ENCODE results near the gene AGAP3. TPM values are rescaled to one million over a fixed set of nuclear protein-coding genes. Genes with fewer than 3 reads are reported as not detected.

Gene AGAP3
- total RNA-seq, 4 donors from 2014 or later = 28.2 to 174 (median 53.2) TPM

DNA sequence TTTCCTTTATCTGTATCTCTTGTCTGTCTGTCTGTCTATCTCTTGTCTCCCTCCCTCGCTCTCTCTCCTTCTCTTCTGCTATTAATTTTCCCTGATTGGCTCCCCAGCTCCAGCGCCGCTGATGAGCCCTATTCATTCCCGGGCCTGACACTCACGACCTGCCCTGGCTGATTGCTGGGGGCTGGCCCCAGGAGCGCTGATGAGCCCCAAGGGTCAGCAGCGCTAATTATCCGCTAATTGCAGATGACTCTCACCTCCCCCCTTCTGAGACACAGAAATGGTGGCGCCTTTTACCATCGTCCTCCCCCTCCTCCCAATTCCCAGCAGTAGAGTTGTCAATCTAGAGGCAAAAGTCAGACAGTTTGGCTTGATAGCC lies 82.5 kb downstream of the AGAP3 start:
- Histone ChIP-seq H3K4me1 (peaks cover 0 to 15% of the 10 kb centered on the region in 2 donors), H3K27ac (no peak overlapping the region), H3K4me3 (no peak overlapping the region), H3K36me3 (no peaks in the 10 kb centered on the region), H3K27me3 (peaks cover 7 to 20% of the 10 kb centered on the region in 2 donors), H3K9me3 (no peaks in the 10 kb centered on the region)
- no peak for TF ChIP-seq POLR2A (IDR thresholded peaks at IDR 0.05)
- TF ChIP-seq, protein P1, sequence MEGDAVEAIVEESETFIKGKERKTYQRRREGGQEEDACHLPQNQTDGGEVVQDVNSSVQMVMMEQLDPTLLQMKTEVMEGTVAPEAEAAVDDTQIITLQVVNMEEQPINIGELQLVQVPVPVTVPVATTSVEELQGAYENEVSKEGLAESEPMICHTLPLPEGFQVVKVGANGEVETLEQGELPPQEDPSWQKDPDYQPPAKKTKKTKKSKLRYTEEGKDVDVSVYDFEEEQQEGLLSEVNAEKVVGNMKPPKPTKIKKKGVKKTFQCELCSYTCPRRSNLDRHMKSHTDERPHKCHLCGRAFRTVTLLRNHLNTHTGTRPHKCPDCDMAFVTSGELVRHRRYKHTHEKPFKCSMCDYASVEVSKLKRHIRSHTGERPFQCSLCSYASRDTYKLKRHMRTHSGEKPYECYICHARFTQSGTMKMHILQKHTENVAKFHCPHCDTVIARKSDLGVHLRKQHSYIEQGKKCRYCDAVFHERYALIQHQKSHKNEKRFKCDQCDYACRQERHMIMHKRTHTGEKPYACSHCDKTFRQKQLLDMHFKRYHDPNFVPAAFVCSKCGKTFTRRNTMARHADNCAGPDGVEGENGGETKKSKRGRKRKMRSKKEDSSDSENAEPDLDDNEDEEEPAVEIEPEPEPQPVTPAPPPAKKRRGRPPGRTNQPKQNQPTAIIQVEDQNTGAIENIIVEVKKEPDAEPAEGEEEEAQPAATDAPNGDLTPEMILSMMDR (IDR thresholded peaks at IDR 0.05) = no peak
- no peak for DNase-seq
- intact Hi-C loops (cut with DNase I; ENCODE audit: low total_unique reads) = no loop called here

DNA sequence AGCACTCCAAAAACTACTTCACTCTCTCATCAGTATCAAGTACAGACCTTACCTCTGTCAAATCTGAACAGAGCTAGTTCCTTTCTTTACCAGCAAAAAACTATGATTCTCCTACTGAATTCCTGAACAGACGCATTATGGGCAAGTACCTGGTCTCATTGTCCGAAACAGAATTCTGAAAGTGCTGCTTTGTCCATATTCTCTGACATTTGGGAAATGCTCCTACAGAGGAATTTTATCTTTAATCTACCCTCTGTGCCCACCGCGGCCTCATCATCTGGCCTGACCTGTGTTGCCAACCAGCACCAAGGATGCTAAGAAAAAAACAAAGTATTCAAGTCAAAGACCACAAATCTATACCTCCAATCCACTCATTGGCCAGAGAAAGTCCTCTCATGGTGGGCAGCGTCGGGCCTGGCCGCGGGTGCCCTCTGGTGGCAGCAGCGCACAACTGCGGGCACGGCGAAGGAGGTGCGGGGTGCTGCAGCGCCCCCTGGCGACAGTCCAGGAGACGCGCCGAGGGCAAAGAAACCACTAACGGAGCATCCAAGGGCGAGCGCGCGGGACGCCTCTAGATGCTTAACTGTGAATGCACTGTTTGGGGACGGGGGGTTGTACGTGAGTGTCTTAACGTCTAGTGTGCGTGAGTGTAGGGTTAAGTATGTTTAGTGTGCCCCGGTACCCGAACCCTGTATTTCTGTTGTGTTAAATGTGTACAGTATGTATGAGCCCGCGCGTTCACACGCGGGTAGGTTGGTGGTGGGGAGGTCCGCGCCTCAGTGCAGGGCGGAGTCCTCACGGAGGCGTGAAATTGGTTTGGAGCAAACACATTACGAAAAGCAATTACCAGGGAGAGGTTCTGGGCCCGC lies 86.2 kb downstream of the AGAP3 start:
- H3K36me3 ChIP-seq = no peaks in the 10 kb centered on the region
- intact Hi-C loops (cut with DNase I; ENCODE audit: low total_unique reads) = no loop called here
- TF ChIP-seq, protein P1 (IDR thresholded peaks at IDR 0.05) = peak; percentile 100
- TF ChIP-seq POLR2A (IDR thresholded peaks at IDR 0.05) = no peak
- DNase-seq = peak; percentile 65 to 78
- H3K27ac ChIP-seq = no peak overlapping the region
- H3K4me1 ChIP-seq = peaks cover 0 to 6% of the 10 kb centered on the region in 2 donors
- peaks cover 0 to 7% of the 10 kb centered on the region in 2 donors for H3K27me3 ChIP-seq
- no peaks in the 10 kb centered on the region for H3K9me3 ChIP-seq
- no peak overlapping the region for H3K4me3 ChIP-seq

DNA sequence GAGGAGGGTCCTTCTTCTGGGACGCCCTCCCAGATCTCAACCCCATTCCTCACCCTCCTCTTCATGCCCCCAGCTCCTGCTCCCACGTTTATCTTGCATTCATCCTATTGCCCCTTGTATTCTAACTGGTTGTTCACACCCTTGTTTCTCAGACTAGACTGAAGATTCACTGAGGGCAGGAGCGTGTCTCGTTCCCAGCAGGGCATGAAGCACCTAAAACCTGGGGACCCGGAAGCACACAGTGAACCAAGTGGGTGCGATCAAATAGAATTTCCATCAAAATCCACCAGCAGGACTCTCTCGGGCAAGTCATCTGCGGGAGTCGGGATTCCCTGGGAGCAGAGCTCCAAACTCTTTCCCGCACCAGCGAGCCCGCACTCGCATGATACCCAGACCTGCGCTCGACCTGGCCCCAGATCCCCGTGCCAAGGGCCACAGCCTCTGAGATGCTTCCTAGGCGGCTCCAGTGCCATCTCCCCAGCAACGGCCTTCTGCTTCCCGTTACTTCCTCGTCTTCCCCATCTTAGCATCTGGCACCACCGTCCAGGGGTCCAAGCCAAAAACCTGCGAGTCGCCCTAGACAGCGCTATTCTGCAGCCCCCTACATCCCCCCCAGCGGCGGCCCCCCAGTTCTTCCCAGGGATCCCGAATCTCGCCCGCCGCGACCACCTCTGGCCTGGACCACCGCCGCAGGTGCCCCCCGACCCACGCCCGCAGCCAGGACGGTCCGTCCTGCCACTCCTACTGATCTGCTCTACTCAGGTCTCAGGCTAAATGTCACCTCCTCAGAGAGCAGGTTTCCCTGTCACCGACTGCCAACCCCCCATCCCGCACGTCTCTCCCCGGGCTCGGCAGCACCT lies 87.3 kb downstream of the AGAP3 start:
- H3K27me3 ChIP-seq = no peaks in the 10 kb centered on the region
- H3K36me3 ChIP-seq = no peaks in the 10 kb centered on the region
- DNase-seq = no peak
- no peak for TF ChIP-seq POLR2A (IDR thresholded peaks at IDR 0.05)
- TF ChIP-seq, protein P1 (IDR thresholded peaks at IDR 0.05) = no peak
- no peak overlapping the region for H3K4me3 ChIP-seq
- no peaks in the 10 kb centered on the region for H3K4me1 ChIP-seq
- intact Hi-C loops (cut with DNase I; ENCODE audit: low total_unique reads) = no loop called here
- no peak overlapping the region for H3K27ac ChIP-seq
- no peaks in the 10 kb centered on the region for H3K9me3 ChIP-seq

DNA sequence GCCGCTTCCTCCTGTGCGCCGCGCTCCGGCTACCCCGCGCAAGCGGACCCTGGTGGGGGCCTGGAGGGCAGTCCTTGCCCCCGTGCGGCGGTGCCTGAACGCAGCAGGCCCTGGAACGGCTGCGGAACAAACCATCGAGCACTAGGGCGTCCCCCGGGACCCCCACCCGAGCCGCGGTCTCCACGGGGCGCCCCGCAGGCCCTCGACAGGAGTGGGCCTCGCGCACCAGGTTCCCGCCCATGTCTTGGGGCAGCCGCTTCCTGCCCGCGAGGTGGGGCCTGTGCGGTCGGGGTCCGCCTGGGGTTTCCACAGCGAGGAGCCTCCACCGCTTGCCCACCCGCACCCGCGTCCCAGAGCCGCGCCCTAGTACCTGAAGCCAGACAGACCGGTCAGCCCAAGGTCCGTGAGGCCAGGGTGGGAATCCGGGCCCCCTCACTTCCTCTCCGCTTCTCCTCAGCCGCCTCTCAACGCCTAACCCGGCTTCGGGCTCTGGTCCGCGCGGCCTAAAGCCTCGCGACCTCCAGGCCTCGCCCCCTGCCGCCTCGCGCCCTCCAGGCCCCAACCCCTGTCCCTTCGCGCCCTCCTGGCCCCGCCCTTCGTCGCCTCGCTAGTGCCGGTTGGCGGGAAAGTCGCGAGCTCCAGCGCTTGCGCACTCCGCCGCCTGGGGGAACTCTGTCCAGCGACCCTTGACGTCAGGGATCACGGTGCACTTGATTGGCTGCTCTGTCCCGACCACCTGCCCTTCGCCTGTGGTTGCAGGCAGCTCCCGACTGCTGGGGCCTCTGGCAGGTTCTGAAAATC lies 88.2 kb downstream of the AGAP3 start:
- Histone ChIP-seq H3K27ac (no peak overlapping the region), H3K4me3 (no peak overlapping the region), H3K36me3 (no peaks in the 10 kb centered on the region), H3K27me3 (no peaks in the 10 kb centered on the region), H3K9me3 (no peaks in the 10 kb centered on the region), H3K4me1 (no peaks in the 10 kb centered on the region)
- no peak for TF ChIP-seq POLR2A (IDR thresholded peaks at IDR 0.05)
- TF ChIP-seq, protein P1 (IDR thresholded peaks at IDR 0.05) = no peak
- intact Hi-C loops (cut with DNase I; ENCODE audit: low total_unique reads) = no loop called here
- DNase-seq = no peak

Measured in uterus (tissue), 4 donors.